Femur (tissue), 1 donor: Measurements from ENCODE around the gene SAXO2.
A peak's percentile ranks its signal among the peaks of the same experiment; 100 is the strongest.
"Not testable (repeated sequence)": the region's sequence is repeated elsewhere in the genome, so short reads cannot be mapped to it uniquely, and the experiment has no call there.

Source experiments
- DNase-seq: peaks from one replicate; pipeline ENCODE4 v3.0.0-alpha.2; 2017

SAXO2 gene

DNA sequence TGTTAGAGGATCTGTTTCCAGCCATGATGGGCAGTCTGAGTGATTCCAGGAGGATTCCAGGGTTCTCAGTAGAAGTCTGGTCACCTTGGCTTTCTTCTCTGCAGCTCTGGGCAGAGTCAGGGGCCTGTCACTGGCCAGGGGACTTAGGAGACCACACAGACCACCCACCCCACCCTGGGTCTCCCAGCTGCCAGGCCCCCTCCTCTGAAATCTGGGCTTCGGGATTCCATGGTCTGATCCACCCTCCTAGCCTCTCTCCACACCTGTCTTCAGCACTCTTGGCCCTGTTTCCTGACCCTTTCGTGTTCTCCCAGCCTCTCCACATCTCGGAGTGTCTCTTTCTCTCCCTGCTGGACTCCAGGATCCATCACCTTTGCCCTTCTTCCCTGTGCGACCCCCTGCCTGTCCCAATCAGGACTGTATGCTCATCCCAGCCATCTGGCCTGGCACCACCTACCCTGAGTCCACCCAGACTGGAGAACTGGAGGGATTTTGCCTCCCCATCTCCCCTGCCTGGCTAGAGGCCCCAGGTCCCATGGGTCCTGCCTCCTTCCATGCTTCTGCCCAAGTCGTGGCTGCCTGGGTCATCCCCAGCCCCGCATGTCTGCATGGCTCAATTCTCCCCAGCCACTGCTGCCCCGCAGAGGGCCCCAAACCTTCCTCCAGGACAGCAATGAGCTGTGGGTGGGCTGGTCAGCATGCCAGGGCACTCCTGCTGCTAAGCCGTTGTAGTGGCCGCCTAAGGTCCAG is 52.3 kb downstream of the SAXO2 start:
- no peak for DNase-seq

GRCh38 chr15:82315519-82316246 is 53.1 kb downstream of the SAXO2 start:
- no peak for DNase-seq

GRCh38 chr15:82316247-82317090 is 53.9 kb downstream of the SAXO2 start:
- DNase-seq, result not testable (repeated sequence)

GRCh38 chr15:82317091-82317489 is 54.5 kb downstream of the SAXO2 start:
- DNase-seq, result no peak

GRCh38 chr15:82317516-82317915 is 54.9 kb downstream of the SAXO2 start:
- not testable (repeated sequence) for DNase-seq

- not testable (repeated sequence) for DNase-seq
Observed at GRCh38 chr15:82318281-82318680, 55.7 kb downstream of the SAXO2 start.

DNA sequence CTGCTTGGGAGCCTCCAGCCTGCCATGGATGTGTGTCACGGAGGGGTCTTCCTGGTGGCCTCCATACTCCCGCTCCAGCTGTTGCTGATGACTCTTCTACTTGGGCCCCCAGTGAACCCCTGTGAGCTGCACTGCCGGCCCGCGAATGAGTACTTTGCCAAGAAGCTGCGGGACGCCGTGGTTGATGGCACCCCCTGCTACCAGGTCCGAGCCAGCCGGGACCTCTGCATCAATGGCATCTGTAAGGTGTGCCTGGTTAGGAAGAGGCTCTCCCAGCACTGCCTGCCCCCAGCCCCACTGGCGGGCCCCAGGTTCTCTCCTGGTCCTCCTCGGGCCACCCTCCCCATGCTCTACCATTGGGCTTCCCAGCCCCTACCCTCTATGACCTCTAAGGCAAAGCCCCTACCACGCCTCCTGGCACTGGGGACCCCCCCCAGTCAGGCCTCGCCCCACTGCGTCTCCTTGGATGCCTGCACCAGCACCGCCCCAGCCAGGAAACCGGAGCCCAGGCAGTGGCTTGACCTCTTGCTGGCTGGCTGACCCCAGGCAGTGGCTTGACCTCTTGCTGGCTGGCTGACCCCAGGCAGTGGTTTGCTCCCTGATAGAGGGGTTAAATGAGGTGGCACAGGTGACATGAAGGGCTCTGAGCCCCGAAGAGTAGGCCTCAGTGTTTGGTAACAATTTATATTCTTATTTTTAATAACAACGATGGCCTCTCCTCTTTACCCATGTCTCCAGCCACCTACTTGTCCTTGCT is 57.1 kb downstream of the SAXO2 start:
- not testable (repeated sequence) for DNase-seq

DNA sequence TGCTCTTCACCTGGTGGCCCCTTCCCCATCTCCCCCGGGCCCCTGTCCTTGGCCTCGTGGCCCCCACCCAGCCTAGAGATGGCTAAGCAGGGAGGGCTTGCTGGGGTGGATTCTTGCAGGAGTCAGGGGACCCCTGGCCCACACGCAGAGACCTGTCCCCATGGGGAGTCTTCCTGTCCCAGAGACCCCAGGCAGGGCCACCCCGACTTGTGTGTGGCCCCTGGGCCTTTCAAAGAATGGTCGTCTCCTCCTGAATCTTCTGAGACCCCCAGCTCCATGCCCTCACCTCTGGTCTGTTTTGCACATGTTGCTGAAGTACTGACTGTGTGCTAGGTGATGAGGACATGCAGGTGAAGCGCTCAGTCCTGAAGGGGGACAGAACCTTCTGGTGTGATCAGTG is 58.2 kb downstream of the SAXO2 start:
- DNase-seq, result not testable (repeated sequence)

DNA sequence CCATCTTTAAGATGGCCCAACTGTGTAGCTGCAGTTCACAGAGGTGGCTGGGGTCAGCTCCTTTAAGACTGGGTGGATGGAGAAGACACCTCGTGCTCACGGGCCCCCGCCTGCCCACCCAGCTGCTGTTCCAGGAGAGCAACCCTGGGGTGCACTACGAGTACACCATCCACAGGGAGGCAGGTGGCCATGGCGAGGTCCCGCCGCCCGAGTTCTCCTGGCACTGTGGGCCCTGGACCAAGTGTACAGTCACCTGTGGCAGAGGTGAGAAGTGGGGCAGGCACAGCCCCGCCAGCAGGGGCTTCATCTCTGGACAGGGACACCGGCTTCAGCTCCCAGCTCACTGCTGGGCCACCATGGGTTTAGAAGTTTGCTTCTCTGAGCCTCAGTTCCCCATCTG is 59.9 kb downstream of the SAXO2 start:
- not testable (repeated sequence) for DNase-seq

GRCh38 chr15:82324831-82325230 is 62.2 kb downstream of the SAXO2 start:
- DNase-seq, result not testable (repeated sequence)

- DNase-seq, result not testable (repeated sequence)
Observed at GRCh38 chr15:82325646-82326045, 63.0 kb downstream of the SAXO2 start.

DNA sequence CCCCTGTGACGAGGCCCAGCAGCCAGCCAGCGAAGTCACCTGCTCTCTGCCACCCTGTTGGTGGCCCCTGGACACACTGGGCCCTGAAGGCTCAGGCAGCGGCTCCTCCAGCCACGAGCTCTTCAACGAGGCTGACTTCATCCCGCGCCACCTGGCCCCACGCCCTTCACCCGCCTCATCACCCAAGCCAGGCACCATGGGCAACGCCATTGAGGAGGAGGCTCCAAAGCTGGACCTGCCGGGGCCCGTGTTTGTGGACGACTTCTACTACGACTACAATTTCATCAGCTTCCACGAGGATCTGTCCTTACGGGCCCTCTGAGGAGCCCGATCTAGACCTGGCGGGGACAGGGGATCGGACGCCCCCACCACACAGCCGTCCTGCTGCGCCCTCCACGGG is 64.3 kb downstream of the SAXO2 start:
- DNase-seq, result not testable (repeated sequence)

GRCh38 chr15:82327372-82327771 is 64.8 kb downstream of the SAXO2 start:
- not testable (repeated sequence) for DNase-seq

GRCh38 chr15:82329039-82329438 is 66.4 kb downstream of the SAXO2 start:
- not testable (repeated sequence) for DNase-seq

DNA sequence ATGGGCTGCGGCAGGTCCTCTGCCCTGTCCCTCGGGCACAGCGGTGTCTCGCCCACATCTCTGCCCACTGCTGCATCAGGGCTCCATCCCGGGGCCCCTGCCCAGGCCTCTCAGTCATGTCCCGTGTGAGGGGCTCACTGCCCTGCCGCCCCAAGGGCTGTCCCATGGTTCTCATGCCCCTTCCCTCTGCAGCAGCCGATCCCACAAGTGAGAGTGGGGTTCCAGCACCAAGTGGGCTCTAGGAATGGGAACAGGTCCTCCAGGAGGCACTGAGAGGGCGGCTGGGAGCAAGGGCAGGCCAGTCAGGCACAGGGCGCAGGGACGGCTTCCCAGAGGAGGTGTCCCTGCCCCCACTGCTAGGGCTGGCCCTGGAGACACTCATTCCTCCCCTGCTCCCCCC is 68.3 kb downstream of the SAXO2 start:
- not testable (repeated sequence) for DNase-seq

DNA sequence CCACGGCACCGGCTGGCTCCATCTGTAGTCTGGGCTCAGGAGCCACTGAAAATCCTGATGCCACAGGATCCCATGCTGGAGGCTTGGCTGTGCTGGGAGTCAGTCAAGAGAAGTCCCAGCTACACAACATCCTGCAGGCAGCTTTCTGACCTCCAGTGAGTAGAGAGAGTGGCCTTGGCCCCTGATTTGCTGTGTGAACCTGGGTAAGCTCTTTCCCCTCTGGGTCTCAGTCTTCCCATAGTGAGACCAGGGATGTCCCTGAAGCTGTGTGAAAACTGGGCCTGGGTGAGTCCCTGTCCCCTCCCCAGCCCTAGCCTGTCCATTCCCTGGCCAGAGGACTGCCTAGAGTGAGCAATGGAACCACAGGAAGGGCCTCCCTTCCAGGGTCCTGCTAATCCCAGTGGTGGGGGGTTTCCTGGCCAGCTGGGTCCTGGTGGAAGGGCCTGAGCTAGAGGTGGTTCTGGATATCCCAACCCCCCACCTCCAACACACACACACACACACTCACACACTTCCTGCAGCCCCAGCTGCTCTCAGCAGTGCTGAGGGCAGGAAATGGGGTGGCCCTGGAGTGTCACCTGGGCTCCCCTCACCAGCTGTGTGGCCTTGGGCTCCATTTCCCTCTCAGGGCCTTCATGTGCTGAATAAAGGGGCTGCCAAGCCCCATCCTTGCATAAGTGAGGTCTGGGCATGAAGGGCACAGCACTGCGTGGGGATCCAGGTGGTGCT is 69.1 kb downstream of the SAXO2 start:
- not testable (repeated sequence) for DNase-seq

DNA sequence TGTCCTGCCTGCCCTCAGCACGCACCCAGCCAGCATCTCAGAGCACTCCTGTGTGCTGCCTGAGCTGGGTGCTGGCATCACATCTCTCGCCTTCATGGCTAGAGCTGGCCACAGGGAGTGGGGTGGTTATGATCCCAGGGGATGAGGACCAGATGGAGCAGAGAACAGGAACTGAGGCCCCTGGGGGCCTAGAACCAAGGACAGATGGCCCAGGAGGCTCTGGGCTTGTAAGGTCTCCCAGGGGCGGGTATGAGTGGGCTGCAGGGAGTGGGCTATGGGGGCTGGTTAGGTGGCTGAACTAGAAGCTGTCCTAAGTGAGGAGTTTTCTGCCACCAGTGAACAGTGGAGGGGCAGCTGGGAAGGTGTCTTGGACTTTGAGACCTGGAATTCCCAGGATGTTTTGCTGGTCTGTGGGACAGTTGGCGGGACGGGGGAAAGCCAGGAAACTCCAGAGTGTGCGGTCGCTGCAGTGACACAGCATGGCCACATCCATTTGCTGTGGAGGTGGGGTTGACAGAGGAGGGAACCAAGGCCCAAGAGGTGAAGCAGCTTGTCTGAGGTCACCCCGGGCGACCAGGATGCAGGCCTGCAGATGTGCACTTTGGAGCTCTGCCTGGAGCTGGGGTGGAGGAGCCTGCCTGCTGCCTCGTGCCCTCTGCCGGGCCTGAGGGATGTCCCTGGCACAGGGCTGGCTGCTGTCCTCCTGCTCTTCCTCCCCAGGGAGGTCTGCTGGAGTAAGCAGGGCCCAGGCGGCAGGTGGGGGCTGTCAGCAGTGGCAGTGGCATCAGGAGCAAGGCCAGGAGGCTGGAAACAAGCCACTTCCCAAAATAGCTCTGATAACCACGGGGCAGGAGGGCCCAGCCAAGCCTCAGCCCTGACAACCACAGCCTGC is 70.3 kb downstream of the SAXO2 start:
- DNase-seq, result peak; percentile 52

DNA sequence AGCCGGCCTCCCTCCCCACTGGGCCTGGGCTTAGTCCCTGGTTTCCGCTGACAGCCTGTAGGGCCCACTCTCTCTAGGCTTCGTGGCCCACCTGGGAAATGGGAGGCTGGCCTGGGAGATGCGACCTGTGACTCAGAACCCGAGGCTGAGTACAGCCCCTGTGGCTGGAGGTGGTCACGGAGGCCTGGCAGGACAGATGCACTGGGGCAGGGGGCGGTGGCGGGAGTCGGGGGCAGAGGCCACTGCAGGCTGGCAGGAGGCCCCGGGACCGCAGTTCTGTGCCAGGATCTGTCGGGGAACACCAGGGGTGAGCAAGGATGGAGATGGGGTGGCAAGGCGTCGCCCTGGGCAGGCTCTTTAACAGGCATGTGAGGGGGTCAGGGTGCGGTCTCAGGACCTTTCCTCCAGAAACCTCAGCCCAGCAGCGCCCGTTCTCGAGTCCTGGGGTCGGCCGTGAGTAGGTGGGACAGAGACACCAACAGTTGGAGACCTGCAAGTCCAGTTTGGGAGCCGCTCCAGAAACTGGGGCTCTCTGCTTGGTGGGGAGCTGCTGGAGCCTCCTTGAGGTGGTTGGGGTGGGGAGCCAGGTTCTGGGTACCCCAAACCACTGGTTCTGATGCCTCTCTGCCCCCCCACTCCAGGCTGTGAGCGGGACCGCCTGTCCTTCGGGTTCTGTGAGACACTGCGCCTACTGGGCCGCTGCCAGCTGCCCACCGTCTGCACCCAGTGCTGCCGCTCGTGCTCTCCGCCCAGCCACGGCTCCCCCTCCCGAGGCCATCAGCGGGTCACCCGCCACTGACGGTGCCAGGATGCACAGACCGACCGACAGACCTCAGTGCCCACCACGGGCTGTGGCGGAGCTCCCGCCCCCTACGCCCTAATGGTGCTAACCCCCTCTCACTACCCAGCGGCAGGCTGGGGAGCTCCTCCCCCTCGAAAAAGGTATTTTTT is 71.3 kb downstream of the SAXO2 start:
- not testable (repeated sequence) for DNase-seq
